Activated naive CD4-positive, alpha-beta T cell treated with anti-CD3 and anti-CD28 coated beads, Interleukin-2, amount 10 ng/mL, durations not matched to agents 7 days and 5 days (primary cell): ENCODE results near the gene WT1.

Source experiments
- CTCF ChIA-PET: fragments of 350-600 bp; sonication (Branson Sonifier 250); formaldehyde crosslinking; loops from one replicate; lab custom pipeline; 2021; ENCODE audit warnings: antibody characterized with exemption; lab: Charles Lee
- DNase-seq: peaks from one replicate; pipeline ENCODE4 v3.0.0-alpha.2; 2020
- H3K27ac Mint-ChIP-seq: one replicate; pipeline ENCODE4 v1.8.0; 2021; ENCODE audit warnings: mild to moderate bottlenecking, moderate library complexity, mixed read lengths
- H3K27me3 Mint-ChIP-seq: one replicate; pipeline ENCODE4 v1.8.0; 2021; ENCODE audit warnings: mild to moderate bottlenecking, mixed read lengths
- H3K36me3 Mint-ChIP-seq: one replicate; pipeline ENCODE4 v1.8.0; 2021; ENCODE audit warnings: mixed read lengths
- H3K4me1 Mint-ChIP-seq: one replicate; pipeline ENCODE4 v1.8.0; 2021; ENCODE audit warnings: mixed read lengths
- H3K4me3 Mint-ChIP-seq: one replicate; pipeline ENCODE4 v1.8.0; 2021; ENCODE audit warnings: mild to moderate bottlenecking, moderate library complexity, mixed read lengths
- H3K9me3 Mint-ChIP-seq: one replicate; pipeline ENCODE4 v1.8.0; 2021; ENCODE audit warnings: mixed read lengths

WT1 gene

DNA sequence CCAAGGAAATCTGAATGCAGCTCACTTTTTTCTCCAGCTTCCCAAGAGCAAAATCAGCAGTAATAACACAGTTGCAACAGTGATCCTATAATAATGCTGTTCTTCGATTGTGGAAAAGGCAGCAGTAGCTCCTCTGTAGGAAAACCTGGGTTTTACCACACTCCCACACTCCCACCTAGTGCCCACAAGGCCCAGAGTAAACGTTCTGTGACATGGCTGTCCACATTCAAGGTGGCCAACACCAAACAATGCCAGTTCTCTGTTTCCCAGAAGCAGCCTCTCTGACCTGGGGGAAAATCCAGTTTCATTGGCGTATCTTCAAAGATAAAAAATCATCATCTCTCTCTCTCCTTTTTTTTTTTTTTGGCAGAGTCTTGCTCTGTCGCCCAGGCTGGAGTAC is 40.2 kb downstream of the WT1 start:
- H3K27me3 Mint-ChIP-seq, result peaks cover 18% of the 10 kb centered on the region
- CTCF ChIA-PET, result interaction anchor here (1.1 kb wide), 1 partner anchor 8 kb away, joined by 3 read pairs; no protein-coding TSS in a partner anchor
- no peaks in the 10 kb centered on the region for H3K4me1 Mint-ChIP-seq
- H3K9me3 Mint-ChIP-seq, result no peaks in the 10 kb centered on the region
- no peak overlapping the region for H3K27ac Mint-ChIP-seq
- no peaks in the 10 kb centered on the region for H3K36me3 Mint-ChIP-seq
- no peak overlapping the region for H3K4me3 Mint-ChIP-seq
- DNase-seq, result no peak

GRCh38 chr11:32392840-32393239 is 42.5 kb downstream of the WT1 start:
- CTCF ChIA-PET, result no interaction called here
- no peaks in the 10 kb centered on the region for H3K36me3 Mint-ChIP-seq
- no peak overlapping the region for H3K4me3 Mint-ChIP-seq
- no peaks in the 10 kb centered on the region for H3K9me3 Mint-ChIP-seq
- no peak for DNase-seq
- no peaks in the 10 kb centered on the region for H3K4me1 Mint-ChIP-seq
- H3K27ac Mint-ChIP-seq, result no peak overlapping the region
- H3K27me3 Mint-ChIP-seq, result peaks cover 27% of the 10 kb centered on the region

DNA sequence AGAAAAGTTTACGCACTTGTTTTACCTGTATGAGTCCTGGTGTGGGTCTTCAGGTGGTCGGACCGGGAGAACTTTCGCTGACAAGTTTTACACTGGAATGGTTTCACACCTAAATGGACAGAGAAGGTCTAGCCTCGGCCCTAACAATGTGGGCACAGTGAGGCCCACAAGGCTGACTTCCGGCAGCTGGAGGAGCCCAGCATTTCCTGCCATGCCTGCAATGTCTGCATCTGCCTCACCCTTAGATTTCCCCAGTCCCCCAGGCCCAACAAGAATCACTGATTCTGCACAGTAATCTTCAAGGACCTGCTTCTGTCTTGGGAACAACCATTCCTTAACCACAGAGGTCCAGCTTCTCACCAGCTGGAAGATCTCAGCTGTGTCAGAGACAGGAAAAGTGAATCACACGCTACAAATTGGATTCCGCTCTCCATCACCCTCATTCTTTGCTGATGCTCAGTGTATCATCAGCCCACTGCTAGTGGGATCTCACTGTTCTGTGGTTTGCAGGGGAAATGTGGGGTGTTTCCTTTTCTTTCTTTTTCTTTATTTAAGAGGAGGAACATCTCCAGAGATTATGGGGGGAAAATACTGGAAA is 43.3 kb downstream of the WT1 start:
- Mint-ChIP-seq H3K27me3 (peaks cover 27% of the 10 kb centered on the region), H3K4me1 (no peaks in the 10 kb centered on the region), H3K27ac (no peak overlapping the region), H3K9me3 (no peaks in the 10 kb centered on the region), H3K36me3 (no peaks in the 10 kb centered on the region), H3K4me3 (no peak overlapping the region)
- CTCF ChIA-PET, result no interaction called here
- no peak for DNase-seq

GRCh38 chr11:32391479-32391878 is 43.9 kb downstream of the WT1 start:
- Mint-ChIP-seq H3K9me3 (no peaks in the 10 kb centered on the region), H3K4me1 (no peaks in the 10 kb centered on the region), H3K27me3 (peaks cover 24% of the 10 kb centered on the region), H3K4me3 (no peak overlapping the region), H3K27ac (no peak overlapping the region), H3K36me3 (no peaks in the 10 kb centered on the region)
- CTCF ChIA-PET, result interaction anchor here (0.5 to 0.9 kb wide), 2 partner anchors 29 to 990 kb away, joined by 3 read pairs; no protein-coding TSS in a partner anchor
- DNase-seq, result no peak

DNA sequence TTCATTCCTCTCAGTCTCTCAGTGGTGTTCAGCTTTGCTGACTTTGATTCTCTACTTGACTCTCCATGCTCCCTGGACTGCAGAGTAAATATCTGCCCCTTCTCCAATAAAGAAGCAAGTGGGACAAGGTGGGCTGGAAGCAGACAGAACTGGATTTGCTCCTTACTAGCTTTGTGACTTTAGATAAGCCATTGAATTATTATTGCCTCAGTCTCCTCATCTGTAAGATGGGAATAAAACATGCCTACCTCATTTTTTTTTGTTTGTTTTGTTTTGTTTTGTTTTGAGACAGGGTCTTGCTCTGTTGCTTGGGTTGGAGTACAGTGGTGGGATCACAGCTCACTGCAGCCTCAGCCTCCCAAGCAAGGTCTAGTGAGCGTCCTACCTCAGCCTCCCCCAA is 44.6 kb downstream of the WT1 start:
- DNase-seq, result no peak
- CTCF ChIA-PET, result interaction anchor here (0.9 kb wide), 1 partner anchor 30 kb away, joined by 3 read pairs; no protein-coding TSS in a partner anchor
- H3K27me3 Mint-ChIP-seq, result peaks cover 26% of the 10 kb centered on the region
- H3K4me1 Mint-ChIP-seq, result no peaks in the 10 kb centered on the region
- no peaks in the 10 kb centered on the region for H3K36me3 Mint-ChIP-seq
- no peak overlapping the region for H3K4me3 Mint-ChIP-seq
- H3K27ac Mint-ChIP-seq, result no peak overlapping the region
- no peaks in the 10 kb centered on the region for H3K9me3 Mint-ChIP-seq

- no peak overlapping the region for H3K4me3 Mint-ChIP-seq
- no peak for DNase-seq
- H3K27ac Mint-ChIP-seq, result no peak overlapping the region
- no peaks in the 10 kb centered on the region for H3K4me1 Mint-ChIP-seq
- H3K9me3 Mint-ChIP-seq, result no peaks in the 10 kb centered on the region
- H3K36me3 Mint-ChIP-seq, result no peaks in the 10 kb centered on the region
- H3K27me3 Mint-ChIP-seq, result peaks cover 25% of the 10 kb centered on the region
- CTCF ChIA-PET, result no interaction called here
Measured at GRCh38 chr11:32388871-32389770, 46.2 kb downstream of the WT1 start.

- no peak overlapping the region for H3K27ac Mint-ChIP-seq
- no peaks in the 10 kb centered on the region for H3K9me3 Mint-ChIP-seq
- DNase-seq, result no peak
- CTCF ChIA-PET, result no interaction called here
- no peak overlapping the region for H3K4me3 Mint-ChIP-seq
- peaks cover 26% of the 10 kb centered on the region for H3K27me3 Mint-ChIP-seq
- no peaks in the 10 kb centered on the region for H3K4me1 Mint-ChIP-seq
- H3K36me3 Mint-ChIP-seq, result no peaks in the 10 kb centered on the region
Measured at GRCh38 chr11:32388365-32388764, 47.0 kb downstream of the WT1 start.

- Mint-ChIP-seq H3K27ac (no peak overlapping the region), H3K9me3 (no peaks in the 10 kb centered on the region), H3K27me3 (peaks cover 26% of the 10 kb centered on the region), H3K4me3 (no peak overlapping the region), H3K36me3 (no peaks in the 10 kb centered on the region), H3K4me1 (no peaks in the 10 kb centered on the region)
- DNase-seq, result no peak
- CTCF ChIA-PET, result interaction anchor here (0.8 kb wide), 1 partner anchor 8 kb away, joined by 3 read pairs; no protein-coding TSS in a partner anchor
Measured at GRCh38 chr11:32387411-32387810, 47.9 kb downstream of the WT1 start.

GRCh38 chr11:32386770-32387377 is 48.5 kb downstream of the WT1 start:
- H3K27me3 Mint-ChIP-seq, result peaks cover 26% of the 10 kb centered on the region
- DNase-seq, result no peak
- H3K4me1 Mint-ChIP-seq, result no peaks in the 10 kb centered on the region
- H3K9me3 Mint-ChIP-seq, result no peaks in the 10 kb centered on the region
- CTCF ChIA-PET, result interaction anchor here (0.8 to 0.9 kb wide), 2 partner anchors 9 to 409 kb away, joined by 3 read pairs; no protein-coding TSS in a partner anchor
- no peaks in the 10 kb centered on the region for H3K36me3 Mint-ChIP-seq
- H3K27ac Mint-ChIP-seq, result no peak overlapping the region
- H3K4me3 Mint-ChIP-seq, result no peak overlapping the region

DNA sequence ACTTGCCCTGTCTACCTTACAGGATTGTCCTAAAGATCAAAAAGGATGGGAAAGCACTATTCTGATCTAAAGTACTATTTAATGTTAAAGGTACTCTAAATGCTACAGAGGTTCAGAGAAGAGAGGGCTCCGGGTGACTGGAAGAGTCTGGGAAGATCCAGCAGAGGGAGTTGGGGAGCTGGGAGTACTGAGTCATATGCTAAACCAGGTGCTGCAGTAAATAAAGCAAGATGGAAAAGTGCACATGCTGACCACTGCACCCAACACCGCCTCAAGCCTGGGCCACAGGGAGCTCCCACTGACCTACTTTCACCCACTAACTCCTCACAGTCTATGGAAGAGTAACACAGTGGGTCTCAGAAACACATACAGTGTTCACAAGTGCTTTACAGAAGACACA is 49.3 kb downstream of the WT1 start:
- Mint-ChIP-seq H3K9me3 (no peaks in the 10 kb centered on the region), H3K27ac (no peak overlapping the region), H3K4me3 (no peak overlapping the region), H3K4me1 (no peaks in the 10 kb centered on the region), H3K27me3 (peaks cover 26% of the 10 kb centered on the region), H3K36me3 (no peaks in the 10 kb centered on the region)
- CTCF ChIA-PET, result interaction anchor here (0.9 kb wide), 1 partner anchor 410 kb away, joined by 3 read pairs; no protein-coding TSS in a partner anchor
- DNase-seq, result no peak

DNA sequence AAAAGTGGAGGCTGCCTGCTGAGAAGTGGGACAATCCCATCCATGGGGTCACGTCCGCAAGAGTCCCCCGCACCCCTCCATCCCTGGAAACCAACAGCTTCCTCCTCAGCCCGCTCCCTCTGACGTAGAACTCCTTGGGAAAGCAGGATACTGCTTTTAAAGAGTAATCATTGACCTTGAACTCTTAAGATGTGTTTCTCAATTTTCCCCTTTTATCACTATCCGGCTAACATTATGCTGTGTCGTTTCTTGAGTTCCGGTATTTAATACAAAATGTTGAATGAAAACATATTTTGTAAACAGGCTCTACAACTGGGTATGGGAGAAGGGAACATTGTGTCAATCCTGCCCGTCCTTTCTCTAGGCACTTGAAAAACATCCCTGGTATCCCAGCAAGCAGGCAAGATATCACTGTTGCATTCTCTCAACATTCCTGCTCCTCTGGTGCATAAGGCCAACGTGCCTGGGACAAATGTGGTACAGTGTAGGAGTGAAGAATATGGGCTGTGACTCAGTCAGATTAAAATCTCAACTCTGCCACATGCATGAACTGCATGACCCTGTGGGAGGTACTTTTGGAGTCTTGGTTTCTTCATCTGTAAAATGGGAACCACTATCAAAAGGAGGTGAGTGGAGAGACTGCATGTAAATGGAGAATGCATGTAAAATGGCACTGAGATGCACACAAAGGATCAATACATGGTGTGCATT is 52.8 kb downstream of the WT1 start:
- DNase-seq, result no peak
- H3K36me3 Mint-ChIP-seq, result no peaks in the 10 kb centered on the region
- no peaks in the 10 kb centered on the region for H3K9me3 Mint-ChIP-seq
- H3K27ac Mint-ChIP-seq, result no peak overlapping the region
- peaks cover 17% of the 10 kb centered on the region for H3K27me3 Mint-ChIP-seq
- CTCF ChIA-PET, result no interaction called here
- H3K4me1 Mint-ChIP-seq, result no peaks in the 10 kb centered on the region
- no peak overlapping the region for H3K4me3 Mint-ChIP-seq

DNA sequence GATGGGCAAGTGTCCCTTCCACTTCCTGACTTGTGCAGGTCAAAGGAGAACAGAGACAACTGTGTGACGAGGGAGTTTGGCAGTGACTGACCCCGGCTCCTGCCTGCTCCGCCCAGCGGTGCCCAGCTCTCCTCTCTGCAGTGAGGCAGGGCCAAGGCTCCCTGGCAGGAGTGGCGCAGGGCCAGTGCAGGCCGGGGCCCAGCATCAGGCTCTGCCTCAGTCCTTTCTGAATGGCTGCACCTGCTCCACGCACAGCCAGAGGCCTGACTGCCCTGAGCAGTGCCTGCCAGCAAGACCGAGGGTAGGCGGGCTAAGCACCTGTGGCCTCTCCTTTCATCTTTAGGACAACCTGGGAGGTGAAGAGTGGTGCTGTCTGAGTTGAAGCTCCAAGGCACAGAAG is 54.2 kb downstream of the WT1 start:
- CTCF ChIA-PET, result no interaction called here
- DNase-seq, result no peak
- Mint-ChIP-seq H3K9me3 (no peaks in the 10 kb centered on the region), H3K27ac (no peak overlapping the region), H3K36me3 (no peaks in the 10 kb centered on the region), H3K4me3 (no peak overlapping the region), H3K27me3 (peaks cover 15% of the 10 kb centered on the region), H3K4me1 (no peaks in the 10 kb centered on the region)

DNA sequence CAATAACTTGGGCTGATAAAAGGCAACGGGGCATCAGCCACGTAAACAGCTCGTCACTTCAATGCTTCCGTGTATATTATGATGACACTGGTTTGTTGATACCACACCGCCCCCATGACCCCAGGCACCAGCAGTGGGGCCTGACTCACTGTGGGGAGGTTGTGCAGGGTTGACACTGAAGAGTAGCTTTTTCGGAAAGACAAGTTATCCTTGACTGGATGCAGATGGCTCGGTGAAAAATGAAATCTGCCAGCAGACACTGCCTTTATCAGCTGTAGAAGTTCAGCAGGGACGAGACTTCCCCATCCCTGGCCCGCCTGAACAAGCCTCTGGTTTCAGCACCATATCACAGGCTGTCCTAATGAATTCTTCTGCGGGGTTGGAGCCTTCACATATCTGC is 55.6 kb downstream of the WT1 start:
- DNase-seq, result no peak
- Mint-ChIP-seq H3K27ac (no peak overlapping the region), H3K4me3 (no peak overlapping the region), H3K36me3 (no peaks in the 10 kb centered on the region), H3K9me3 (no peaks in the 10 kb centered on the region), H3K4me1 (no peaks in the 10 kb centered on the region), H3K27me3 (peaks cover 8% of the 10 kb centered on the region)
- CTCF ChIA-PET, result no interaction called here

- no peaks in the 10 kb centered on the region for H3K36me3 Mint-ChIP-seq
- no peaks in the 10 kb centered on the region for H3K4me1 Mint-ChIP-seq
- CTCF ChIA-PET, result no interaction called here
- no peaks in the 10 kb centered on the region for H3K9me3 Mint-ChIP-seq
- H3K27me3 Mint-ChIP-seq, result no peaks in the 10 kb centered on the region
- no peak overlapping the region for H3K4me3 Mint-ChIP-seq
- no peak for DNase-seq
- no peak overlapping the region for H3K27ac Mint-ChIP-seq
Measured at GRCh38 chr11:32375826-32376225, 59.5 kb downstream of the WT1 start.
